Frontal cortex (tissue), 4 donors: ENCODE measurements around the gene SLX9. TPM values are rescaled to one million over a fixed set of nuclear protein-coding genes. Genes with fewer than 3 reads are reported as not detected.

Source experiments
- DNase-seq, 2 donors: peaks; one replicate each; pipeline ENCODE4 v3.0.0; 2012; ENCODE audit warnings: low spot score in 2 of 2
- FAIRE-seq: peaks from 2 replicates; lab custom pipeline; 2012; peaks lifted over from hg19 to GRCh38; lab: Jason Lieb, UNC
- total RNA-seq: library from RNA; depleted of rRNA; stranded (reverse); fragments of >200 nt; gene quantifications from one replicate; pipeline ENCODE4 v1.2.3, GENCODE V29; 2014
- donor health status: control.
- donor health status: control.
- donor health status: control.

The SLX9 gene
- total RNA-seq, 1 donor from 2014 or later, result 7.3 TPM

DNA sequence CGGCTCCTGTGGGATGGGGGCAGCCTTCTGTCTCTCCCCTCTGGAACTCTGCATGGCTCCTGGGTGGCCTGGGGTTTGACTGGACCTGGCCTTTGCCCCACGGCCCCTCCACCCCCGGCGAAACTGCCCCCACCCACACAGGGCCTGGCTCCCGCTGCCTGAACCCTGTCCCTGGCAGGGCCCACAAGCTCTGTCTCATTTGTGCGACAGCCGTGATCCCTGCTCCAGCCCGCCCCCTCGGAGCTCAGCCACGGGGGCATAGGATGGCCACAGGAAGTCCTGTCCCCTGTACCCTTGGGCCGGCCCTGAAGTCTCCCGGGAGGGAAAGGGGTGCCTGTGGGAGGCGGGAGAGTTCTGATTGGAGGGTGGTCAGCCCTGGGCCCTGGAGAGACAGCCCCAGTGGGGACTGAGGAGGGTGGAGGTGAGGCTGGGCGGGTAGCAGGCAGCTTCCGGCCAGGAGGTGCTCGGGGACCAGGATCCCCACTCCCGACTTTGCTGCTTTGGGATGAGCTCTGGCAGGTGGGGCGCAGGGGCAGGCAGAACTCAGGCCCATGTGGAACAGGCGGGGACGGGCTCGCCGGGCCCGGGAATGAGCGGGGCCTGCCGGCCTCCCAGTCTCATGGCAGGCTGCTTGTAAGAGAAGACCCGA lies 45.1 kb downstream of the SLX9 start:
- FAIRE-seq (no peak), DNase-seq (no peak)

DNA sequence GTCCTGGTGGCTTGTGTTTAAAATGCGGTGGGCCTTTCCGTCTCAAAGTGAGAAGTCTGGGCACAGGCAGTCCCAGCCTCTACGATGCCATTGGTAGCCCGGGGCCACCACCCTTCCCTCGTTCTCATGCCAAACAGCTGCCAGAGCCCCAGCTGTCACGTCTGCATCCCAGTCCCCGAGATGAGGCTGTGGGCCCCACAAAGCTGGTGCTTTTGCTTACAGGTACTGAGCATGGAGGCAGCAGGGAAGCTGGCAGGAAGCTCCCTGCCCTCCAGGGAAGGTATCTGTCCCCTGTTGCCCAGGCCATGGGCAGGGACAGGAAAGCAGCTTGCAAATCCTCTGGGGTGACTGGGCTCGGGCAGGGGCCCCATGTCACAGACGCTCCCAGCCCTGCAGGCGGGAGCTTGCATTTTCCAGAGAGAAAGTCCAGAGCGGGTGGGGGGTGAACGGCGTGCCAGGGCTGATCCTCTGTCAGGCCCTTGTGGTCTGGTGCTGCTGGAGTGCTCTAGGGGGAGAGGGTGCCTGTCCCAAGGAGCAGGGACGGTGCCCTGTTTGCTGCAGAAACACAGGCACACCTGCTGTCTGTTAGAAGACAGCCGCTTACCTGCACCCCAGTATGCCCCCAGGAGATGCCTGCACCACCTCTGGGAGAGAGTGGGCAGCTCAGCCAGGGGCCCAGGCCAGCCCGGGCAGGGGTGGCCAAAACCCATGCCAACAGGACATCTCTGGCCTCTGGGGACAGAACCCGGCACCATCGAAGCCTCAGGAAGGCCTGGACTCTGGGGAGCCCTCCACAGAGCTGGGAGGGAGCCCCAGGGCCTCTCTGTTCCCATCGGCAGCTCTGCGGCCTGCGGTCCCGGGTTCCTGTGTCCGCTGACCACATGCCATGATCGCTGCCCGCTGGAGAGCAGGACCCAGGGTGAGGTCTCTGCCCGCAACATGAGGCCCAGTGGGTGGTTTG lies 45.9 kb downstream of the SLX9 start:
- FAIRE-seq (no peak), DNase-seq (no peak)

DNA sequence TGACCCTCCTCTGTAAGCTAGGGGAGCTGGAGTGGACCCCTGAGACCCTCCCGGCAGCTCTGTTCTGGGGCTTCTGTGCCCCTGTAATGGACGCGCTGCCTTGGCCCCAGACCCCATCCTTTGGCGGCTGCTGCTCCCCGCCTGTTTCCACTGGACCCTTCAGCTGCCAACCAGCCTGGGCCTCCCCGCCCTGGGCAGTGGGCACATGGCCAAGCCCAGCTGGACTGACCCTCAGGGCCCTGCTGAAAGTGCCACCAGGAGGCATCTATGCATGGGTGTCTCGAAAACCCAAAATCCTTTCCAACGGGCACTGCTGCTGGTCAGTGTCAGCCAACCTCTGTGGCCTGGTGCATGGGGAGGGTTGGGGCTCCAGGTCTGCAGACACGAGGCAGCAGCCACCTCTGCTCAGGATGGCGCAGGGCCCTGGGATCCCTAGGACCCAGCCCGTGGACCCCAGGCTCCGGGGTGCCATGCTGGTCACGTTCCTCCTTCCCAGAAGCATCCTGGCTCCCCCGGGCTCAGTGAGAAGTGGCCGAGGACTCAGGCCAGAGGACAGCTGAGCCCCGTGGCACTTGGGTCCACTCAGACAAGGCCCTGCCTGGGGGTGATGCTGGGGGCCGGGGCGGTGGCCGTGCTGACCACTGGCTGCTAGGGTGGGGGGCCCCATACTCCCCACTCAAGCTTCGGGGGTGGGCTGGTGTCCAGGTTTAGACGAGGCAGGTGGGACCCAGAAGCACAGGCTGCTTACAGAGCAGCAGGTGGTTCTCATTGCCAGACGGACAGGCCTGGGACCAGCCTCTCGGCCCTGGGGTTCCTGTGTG lies 46.9 kb downstream of the SLX9 start:
- FAIRE-seq (no peak), DNase-seq (no peak)

DNA sequence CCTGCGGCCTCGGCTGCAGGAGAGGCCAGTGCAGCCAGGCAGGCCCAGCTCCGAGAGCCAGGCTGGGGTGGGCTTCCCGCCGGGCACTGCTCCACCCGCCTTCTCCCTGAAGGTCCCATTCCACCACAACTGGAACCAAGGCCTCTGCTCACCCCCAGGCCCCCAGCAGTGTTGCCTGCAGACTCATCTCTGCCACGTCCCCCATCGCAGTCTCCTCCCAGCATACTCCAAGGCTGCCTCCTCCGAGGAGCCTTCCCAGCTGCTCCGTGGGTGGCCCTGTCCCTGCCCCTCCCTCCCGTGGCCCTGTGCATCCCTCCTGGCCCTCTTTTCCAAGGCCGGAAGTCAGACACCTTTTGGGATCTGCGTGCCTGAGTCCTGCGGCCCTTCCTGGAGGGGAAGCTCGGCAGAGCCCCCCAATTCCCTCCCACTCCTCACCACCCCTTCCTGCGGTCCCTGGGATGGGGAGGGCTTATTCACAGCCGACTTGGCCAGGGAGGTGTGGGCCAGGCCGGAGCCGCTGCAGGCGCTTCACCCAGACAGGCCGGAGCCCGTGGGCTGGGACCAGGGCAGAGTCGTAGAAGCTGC lies 47.6 kb downstream of the SLX9 start:
- DNase-seq (no peak), FAIRE-seq (no peak)

DNA sequence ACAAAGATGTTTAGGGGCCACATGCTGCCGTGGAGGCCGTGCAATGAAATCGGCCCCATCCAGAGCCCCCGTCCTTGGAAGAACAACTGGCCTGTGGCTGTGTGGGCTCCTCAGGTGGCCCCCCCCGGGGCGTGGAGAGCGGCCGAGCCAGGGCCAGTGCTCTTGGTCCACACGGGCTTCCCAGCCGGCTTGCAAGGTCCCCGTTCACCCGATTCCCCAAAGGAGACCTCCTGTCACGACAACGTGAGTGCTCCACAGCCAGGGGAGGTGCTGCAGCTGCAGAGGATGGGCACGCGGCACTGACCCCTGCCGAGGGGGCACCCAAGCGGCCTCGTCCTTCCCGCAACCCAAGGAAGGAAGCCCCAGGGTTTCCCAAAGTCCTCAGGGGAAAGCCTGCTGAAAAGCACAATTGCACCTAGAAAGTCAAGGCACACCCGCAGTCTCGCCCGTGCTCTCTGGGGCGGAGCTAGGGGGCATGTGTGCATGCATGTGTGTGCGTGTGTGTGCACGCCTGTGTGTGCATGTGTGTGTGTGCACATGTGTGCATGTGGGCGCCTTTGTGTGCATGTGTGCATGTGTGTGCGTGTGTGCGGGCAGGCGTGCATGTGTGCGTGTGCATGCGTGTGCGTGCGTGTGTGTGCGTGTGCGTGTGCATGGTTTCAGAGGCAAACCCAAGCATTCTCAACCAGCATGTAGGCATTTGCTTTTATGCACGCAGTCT lies 48.2 kb downstream of the SLX9 start:
- DNase-seq (no peak), FAIRE-seq (no peak)

DNA sequence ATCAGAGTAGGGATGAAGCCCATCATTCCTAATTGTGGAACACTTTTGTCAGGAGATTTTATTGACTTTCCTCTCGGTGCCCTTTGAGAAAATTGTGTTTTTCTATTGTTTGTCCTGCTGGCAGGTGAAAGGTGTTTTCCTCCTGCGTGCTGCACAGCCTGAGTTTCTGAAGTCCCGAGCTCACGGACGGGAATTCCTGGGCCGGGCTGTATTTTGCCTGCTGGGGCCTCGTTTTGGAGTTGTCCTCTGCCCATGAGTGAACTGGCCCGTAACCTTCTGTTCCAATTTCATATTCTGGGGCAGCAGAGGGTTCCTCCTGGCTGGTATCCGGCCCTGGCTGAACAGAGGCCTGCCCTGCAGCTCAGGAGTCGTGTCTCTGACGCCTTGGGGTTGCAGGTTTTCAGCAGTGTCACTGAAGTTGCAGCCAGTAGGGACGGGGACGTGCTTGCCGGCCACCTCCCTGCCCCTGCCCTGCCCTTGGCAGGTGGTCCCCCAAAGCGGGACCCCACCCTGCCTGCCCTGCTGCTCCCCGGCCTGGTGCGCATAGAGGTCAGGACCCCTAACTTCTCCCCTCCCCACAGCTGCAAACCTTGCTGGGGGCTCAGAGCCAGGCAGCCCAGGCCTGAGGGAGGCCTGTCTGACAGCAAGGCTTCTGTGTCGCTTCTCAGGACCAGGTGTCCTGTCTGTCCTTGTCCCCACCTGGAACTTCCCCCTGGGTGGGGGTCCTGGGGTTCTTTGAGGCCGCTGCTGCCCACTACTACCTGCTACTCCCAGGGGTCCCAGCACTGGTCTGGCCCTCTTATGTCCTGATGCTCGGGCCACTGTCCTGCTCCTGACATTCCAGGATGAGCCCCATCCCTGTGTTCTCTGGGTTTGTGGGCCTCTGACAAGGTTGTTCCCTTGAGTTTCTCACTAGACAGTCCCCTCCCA lies 49.0 kb downstream of the SLX9 start:
- FAIRE-seq, result no peak

DNA sequence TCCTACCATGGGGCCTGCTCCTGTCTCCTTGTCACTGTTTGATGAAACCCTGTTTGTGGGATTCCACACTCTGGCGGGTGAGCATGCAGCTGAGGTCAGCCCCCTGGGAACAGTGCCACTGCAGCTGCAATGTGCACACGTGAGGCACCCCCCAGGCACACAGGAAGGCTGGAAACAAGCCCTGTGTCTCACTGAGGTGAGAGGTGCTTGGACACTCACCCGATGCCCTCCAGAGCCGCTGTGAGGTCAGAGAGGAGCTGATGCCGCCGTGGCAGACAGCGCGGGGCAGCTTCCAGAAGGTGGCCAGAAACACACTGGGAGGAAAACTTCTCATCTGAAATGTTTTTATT lies 49.7 kb downstream of the SLX9 start:
- FAIRE-seq, result no peak

More for the DNA sequence above, 49.0 kb downstream of the SLX9 start:
- no peak for DNase-seq

DNA sequence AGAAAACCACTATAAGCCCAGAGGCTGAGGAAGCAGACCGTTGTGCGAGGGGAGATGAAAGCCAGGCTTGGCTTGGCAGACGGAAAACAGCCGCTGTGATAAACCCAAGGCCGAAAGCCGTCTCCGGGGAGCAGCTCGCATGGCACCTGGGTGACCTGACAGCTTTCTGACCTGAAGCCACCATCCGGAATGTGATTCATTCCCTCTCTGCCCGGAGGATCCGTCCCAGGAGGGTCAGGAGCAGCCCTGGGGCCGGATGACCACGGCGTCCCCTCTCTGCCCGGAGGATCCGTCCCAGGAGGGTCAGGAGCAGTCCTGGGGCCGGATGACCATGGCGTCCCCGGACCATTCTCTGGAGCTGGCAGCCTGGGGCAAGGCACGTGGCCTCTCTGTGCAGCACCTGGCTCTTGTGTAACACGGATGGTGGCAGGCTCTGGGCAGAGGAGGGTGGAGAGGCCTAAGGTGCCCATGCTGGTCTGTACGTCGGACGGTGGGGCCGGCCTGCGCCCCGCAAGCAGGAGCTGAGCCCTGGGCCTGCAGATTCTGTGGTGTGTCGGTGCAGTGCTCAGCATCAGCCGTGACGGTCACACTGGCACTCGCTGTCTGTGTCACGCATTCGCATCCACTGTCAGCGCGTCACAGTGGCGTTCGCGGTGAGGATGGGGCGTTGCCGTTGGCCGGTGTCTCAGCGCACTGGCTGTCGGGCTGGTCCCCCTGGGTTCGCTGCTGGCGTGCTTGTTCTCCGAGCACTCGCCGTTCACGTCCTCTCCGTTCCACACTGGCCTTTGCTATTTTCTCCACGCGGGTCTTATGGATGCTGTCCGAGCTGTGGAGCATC lies 50.3 kb downstream of the SLX9 start:
- FAIRE-seq (no peak), DNase-seq (no peak)

More for the DNA sequence above, 49.7 kb downstream of the SLX9 start:
- no peak for DNase-seq

DNA sequence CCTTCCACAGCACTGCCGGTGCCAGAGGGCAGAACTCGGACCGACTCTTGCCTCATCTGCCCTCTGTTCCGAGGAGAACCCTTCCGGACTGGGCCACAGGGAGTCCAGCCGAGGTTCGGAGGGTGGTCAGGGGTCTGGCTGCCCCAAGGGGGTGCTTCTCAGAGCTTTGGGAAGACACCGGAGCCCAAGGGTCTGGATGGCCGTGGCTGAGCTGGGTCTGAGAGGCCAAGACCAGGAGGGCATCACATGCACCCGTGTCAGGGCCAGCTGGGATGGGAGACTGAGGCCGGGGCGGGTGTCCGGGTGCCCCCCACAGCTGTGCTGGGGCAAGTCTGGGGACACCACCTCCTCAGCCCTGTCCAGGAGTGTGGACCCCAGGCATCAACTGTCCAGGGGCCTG lies 51.1 kb downstream of the SLX9 start:
- FAIRE-seq (no peak), DNase-seq (no peak)

DNA sequence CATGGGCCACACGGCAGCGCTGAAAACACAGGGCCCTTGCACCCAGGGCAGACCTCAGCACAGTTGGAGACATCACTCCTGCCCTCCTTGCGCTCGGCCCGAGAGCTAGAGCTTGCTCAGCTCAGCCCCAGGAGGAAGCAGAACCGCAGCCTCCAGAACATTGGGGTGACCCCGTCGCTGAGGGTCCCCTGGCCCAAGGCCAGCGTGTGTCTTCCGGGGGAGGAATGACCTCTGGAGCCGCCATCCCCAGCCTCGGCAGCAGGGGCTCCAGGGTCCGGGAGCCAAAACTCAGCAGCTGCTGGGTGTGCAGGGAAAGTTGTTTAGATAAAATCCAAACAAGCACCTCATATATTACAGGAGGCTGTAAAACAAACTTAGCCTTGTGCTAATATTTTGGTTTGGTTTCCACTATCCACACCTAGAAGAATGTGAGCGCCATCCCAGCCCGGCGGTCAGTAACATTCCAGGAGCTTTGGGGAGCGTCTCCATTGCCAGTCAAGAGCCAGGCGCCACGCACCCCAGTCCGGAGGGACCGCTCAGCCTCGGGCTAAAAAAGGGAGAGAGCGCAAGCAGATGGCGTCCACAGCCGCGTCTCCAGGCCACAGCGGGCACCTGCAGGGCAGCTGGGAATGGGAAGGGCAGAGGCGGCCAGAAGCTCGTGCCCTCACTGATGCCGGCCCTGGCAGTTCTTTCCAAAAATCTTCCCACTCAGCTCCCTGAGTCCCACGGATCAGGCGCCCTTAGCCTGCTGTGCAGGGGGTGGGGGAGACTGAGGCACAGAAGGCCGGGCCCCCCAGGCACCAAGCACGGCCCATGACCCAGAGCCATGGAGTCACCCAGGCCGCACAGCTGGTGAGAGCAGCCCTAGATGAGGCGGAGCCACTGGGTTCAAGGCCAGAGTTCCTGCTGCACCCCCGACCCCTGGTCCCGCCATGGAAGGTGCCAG lies 52.0 kb downstream of the SLX9 start:
- no peak for FAIRE-seq
- no peak for DNase-seq

DNA sequence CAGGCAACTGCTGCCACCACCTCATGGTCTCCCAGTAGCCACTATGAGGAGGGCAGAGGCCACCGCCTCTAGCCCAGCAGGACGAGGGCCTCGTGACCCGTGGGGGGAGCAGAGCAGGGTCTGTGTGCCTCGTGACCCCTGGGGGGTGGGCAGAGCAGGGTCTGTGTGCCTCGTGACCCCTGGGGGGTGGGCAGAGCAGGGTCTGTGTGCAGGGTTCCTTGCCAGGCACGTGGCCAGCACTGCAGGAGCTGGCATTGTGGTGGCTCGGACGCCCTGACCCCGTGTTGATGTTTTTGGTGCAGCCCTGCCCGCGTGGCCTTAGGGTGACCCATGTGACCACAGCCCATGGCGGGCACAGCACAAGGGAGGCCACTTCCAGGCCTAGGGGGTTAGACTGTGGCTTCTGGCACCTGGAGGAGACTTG lies 52.8 kb downstream of the SLX9 start:
- FAIRE-seq (no peak), DNase-seq (no peak)

DNA sequence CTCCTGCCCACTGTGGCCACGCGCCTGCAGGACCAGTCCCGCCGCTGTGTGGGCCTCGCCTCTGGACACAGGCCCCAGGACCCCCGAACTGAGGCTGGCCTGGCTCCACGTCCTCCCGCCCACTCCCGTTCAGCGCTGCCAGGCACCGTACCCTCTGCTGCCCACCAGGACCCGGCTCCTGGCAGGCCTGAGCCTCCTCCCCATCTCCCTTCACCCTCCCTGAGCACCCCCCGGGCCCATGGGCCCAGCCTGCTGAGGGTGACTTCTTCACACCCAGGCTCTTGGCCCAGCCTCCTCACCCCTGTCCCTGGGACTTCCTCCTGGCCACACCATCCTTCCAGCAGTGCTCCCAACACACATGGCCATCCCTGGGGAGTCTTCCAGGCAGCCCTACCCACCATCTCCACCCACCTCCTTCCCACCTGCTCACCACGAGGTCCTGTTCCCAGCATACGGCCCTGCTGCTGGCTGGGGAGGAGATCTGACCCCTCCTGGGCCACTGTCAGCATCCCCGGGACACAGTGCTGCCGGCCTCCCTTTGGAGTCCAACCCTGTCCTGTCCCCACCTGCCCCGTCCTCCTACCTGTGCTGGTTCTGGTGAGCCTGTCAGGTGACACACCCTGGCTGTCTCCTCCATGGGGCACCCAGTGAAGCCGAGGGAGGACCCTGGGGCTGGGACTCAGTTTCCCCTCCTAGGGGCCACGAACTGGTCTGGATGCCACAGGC lies 53.7 kb downstream of the SLX9 start:
- no peak for DNase-seq
- FAIRE-seq, result no peak

DNA sequence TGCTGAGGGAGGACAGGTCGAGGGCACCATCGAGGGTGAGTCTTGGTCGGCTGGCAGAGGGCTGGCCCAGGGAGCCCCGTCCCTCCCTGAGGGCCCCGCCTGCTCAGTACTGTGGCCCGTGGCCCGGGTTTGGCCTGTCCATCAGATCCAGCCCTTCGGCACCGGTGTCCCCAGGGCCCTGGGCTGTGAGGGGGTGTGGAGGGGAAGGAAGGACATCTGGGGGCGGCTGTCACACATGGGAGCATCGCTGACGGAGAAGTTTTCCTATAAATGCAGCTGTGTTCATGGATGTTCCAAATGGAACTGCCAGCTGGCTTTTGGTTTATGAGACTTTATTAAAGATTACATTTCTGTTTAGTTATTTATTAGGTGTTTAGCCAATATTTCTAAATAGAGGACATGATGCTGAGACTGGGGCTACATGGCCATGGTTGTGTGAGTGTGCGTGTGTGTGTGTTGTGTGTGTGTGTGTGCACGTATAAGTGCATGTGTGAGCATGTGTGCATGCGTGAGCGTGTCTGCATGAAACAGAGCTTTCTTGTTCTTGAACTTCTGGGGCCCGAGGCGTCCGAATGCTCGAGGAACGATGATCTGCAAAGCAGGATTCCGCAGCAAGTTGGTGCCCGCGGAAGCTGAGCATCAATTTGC lies 54.3 kb downstream of the SLX9 start:
- FAIRE-seq, result no peak
- no peak for DNase-seq

DNA sequence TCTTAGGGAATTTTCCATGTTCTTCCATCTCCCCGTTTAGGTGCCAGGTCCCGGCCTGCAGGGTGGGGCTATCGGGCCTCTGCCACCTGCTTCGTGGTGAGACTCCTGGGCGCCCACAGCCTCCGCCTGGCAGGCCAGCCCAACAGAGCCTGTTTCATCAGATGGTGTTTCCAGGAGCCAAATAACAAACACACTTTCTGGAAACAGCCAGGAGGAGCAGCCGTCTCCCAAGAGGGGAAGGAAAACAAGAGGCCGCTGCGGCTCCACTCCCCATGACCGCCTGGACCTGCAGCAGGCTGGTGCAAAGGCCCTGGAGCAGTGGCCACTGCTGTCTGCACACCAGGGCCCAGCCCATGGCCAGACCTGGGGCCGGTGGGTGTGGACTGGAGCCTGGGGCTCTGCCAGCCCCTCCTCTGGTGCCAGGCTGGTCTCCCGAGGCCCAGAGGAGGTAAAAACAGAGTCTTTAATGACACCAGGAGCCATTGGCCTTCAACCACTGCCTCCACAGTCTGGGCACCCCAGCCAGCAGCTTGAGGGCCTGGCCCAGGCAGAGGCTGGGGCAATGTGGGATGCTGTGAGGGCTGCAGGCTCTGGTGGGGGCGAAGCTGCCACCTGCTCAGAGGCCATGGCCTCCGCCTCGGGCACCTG lies 55.0 kb downstream of the SLX9 start:
- DNase-seq (no peak), FAIRE-seq (no peak)
